ENCODE measurements around the gene CKS2. TPM values are rescaled to one million over a fixed set of nuclear protein-coding genes. Genes with fewer than 3 reads are reported as not detected.

The CKS2 gene
- total RNA-seq, 2 experiments from 2014 or later = 114 to 126 TPM

Small RNA genes lying within 50 kb of the gene (microRNA-seq; reads per million reads assigned to microRNA genes)
- gene MIR3153 = not detected

Other genes with a start within 250 kb of the CKS2 start
- gene SHC3, start 132.4 kb upstream of the CKS2 start, total RNA-seq = not detected
- gene SECISBP2, start 7.3 kb downstream of the CKS2 start, total RNA-seq = 10 to 100 TPM; 56.4 to 59.4 TPM
- 100 to 1,000 TPM; 370 to 391 TPM for gene SEMA4D, start 186.9 kb downstream of the CKS2 start, total RNA-seq

Measured in activated naive CD8-positive, alpha-beta T cell treated with anti-CD3 and anti-CD28 coated beads, Interleukin-2, amount 10 ng/mL, durations not matched to agents 7 days and 5 days (primary cell).